ENCODE results near the gene SLC12A1. TPM values are rescaled to one million over a fixed set of nuclear protein-coding genes. Genes with fewer than 3 reads are reported as not detected.

The SLC12A1 gene
- total RNA-seq, 6 experiments from 2014 or later = 1.2 to 2.1 TPM; not detected in 4

DNA sequence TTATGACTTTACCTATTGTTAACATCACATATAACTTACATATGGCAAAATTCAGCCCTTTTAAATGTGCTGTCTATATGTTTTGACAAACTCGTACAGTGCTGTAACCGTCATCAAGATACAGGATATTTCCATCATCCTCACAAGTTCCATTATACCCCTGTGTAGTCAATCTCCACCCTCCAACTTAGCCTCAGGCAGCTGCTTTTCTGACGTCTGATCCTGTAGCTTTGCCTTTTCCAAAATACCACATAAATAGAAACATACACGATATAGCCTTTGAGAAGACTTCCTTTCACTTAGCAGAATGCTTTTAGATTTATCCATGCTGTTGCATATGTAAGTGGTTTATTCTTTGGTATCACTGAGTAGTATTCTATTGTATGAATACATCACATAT is 47.1 kb downstream of the SLC12A1 start:
- TF ChIP-seq CTCF (IDR thresholded peaks at IDR 0.05) = no peak
- no peak for TF ChIP-seq POLR2A (IDR thresholded peaks at IDR 0.05)
- Histone ChIP-seq H3K4me3 (no peak overlapping the region), H3K27me3 (no peaks in the 10 kb centered on the region), H3K9me3 (no peaks in the 10 kb centered on the region), H3K27ac (no peak overlapping the region), H3K36me3 (no peaks in the 10 kb centered on the region), H3K4me1 (no peaks in the 10 kb centered on the region)
- DNase-seq (no peak), ATAC-seq (no peak)
- WGBS (ENCODE audit: insufficient coverage, low coverage, low lambda C conversion rate, missing lambda C conversion rate) = 42% methylated on average over 4 of the region's 4 CpGs
- intact Hi-C loops (cut with DNase I) = no loop called here

DNA sequence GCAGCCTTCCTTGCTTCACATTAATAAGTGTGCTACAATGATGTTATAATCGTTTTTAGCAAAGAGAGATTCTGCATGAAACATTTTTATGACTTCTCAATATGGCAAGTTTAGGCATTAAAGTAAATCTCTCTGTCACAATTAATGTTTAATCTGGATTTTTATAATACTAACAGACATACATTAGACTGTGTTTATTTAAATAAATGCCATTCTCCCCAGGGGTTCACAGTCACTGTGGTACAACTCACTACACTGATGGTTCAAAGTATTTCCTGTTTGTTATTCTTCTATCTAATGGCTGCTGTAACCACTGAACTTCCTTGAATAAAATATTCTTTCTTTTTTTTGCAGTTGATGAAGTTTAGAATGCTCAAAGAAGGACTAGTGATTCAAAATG is 59.0 kb downstream of the SLC12A1 start:
- Histone ChIP-seq H3K9me3 (no peaks in the 10 kb centered on the region), H3K4me3 (no peak overlapping the region), H3K4me1 (no peaks in the 10 kb centered on the region), H3K27me3 (no peaks in the 10 kb centered on the region), H3K36me3 (no peaks in the 10 kb centered on the region), H3K27ac (no peak overlapping the region)
- 30% methylated on average over 1 of the region's 1 CpG for whole genome bisulfite sequencing (ENCODE audit: insufficient coverage, low coverage, low lambda C conversion rate, missing lambda C conversion rate)
- intact Hi-C loops (cut with DNase I) = no loop called here
- no peak for DNase-seq
- TF ChIP-seq POLR2A (IDR thresholded peaks at IDR 0.05) (no peak), CTCF (IDR thresholded peaks at IDR 0.05) (no peak)
- no peak for ATAC-seq

- Histone ChIP-seq H3K9me3 (no peaks in the 10 kb centered on the region), H3K36me3 (no peaks in the 10 kb centered on the region), H3K27me3 (no peaks in the 10 kb centered on the region), H3K4me3 (no peak overlapping the region), H3K4me1 (no peaks in the 10 kb centered on the region), H3K27ac (no peak overlapping the region)
- ATAC-seq = no peak
- TF ChIP-seq CTCF (IDR thresholded peaks at IDR 0.05) = no peak
- no peak for TF ChIP-seq POLR2A (IDR thresholded peaks at IDR 0.05)
- 27% methylated on average over 4 of the region's 4 CpGs for WGBS (ENCODE audit: insufficient coverage, low coverage, low lambda C conversion rate, missing lambda C conversion rate)
- intact Hi-C loops (cut with DNase I) = no loop called here
- no peak for DNase-seq
Observed at GRCh38 chr15:48266024-48266689, 60.1 kb downstream of the SLC12A1 start.

GRCh38 chr15:48267766-48268165 is 61.7 kb downstream of the SLC12A1 start:
- H3K36me3 ChIP-seq = no peaks in the 10 kb centered on the region
- H3K4me3 ChIP-seq = no peak overlapping the region
- TF ChIP-seq POLR2A (IDR thresholded peaks at IDR 0.05) = no peak
- TF ChIP-seq CTCF (IDR thresholded peaks at IDR 0.05) = no peak
- ATAC-seq = no peak
- intact Hi-C loops (cut with DNase I) = no loop called here
- no peak for DNase-seq
- H3K27ac ChIP-seq = no peak overlapping the region
- WGBS (ENCODE audit: insufficient coverage, low coverage, low lambda C conversion rate, missing lambda C conversion rate) = 47% methylated on average over 3 of the region's 3 CpGs
- H3K4me1 ChIP-seq = no peaks in the 10 kb centered on the region
- no peaks in the 10 kb centered on the region for H3K9me3 ChIP-seq
- no peaks in the 10 kb centered on the region for H3K27me3 ChIP-seq

Data from right lobe of liver (tissue), 6 donors.